ENCODE measurements around the gene ZNF385A.

GRCh38 chr12:54377797-54378515, 6.6 kb downstream of the ZNF385A start:
- TF ChIP-seq CTCF (conservative IDR thresholded peaks at IDR 0.05; ENCODE audit: low read length) (no peak), EZH2phosphoT487 (IDR thresholded peaks at IDR 0.05; ENCODE audit: borderline replicate concordance, low read depth, low read length) (no peak)

All from OCI-LY7 (cell line).